Astrocyte of the cerebellum (primary cell): ENCODE data around the gene ACTL7A.

Experiments
- DNase-seq: peaks from one replicate; pipeline ENCODE4 v3.0.0-alpha.2; 2011; ENCODE audit warnings: low read depth
- H3K4me3 ChIP-seq: 2 replicates; pipeline ENCODE4 v1.5.1; 2011; ENCODE audit warnings: mild to moderate bottlenecking, low read depth, low read length, moderate library complexity
- in situ Hi-C: cut with HindIII; loops from 2 replicates; pipeline ENCODE4 v1.10.0; 2017; ENCODE audit warnings: low sequenced_read_pairs
- TF ChIP-seq, protein P1 (sequence below): IDR thresholded peaks from 2 replicates; pipeline ENCODE4 v1.5.1; 2012; ENCODE audit warnings: low read length, low read depth, moderate library complexity, mild to moderate bottlenecking; ENCODE audit errors: missing control alignments

The ACTL7A gene

DNA sequence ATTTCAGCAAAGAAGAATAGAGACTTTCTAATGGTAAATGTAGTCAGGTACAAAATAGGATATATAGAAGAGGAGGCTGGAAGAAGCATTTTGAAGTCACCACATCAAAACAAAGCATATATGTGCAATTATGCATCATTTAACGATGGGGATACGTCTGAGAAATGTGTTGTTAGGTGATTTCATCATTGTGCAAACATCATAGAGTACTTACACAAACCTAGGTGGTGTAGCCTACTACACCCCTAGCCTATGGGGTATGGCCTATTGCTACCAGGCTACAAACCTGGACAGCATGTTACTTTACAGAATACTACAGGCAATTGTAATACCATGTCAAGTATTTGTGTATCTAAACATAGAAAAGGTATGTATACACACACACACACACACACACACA lies 43.4 kb downstream of the ACTL7A start:
- TF ChIP-seq, protein P1, sequence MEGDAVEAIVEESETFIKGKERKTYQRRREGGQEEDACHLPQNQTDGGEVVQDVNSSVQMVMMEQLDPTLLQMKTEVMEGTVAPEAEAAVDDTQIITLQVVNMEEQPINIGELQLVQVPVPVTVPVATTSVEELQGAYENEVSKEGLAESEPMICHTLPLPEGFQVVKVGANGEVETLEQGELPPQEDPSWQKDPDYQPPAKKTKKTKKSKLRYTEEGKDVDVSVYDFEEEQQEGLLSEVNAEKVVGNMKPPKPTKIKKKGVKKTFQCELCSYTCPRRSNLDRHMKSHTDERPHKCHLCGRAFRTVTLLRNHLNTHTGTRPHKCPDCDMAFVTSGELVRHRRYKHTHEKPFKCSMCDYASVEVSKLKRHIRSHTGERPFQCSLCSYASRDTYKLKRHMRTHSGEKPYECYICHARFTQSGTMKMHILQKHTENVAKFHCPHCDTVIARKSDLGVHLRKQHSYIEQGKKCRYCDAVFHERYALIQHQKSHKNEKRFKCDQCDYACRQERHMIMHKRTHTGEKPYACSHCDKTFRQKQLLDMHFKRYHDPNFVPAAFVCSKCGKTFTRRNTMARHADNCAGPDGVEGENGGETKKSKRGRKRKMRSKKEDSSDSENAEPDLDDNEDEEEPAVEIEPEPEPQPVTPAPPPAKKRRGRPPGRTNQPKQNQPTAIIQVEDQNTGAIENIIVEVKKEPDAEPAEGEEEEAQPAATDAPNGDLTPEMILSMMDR, result no peak
- in situ Hi-C loops, result no loop called here
- DNase-seq, result no peak

DNA sequence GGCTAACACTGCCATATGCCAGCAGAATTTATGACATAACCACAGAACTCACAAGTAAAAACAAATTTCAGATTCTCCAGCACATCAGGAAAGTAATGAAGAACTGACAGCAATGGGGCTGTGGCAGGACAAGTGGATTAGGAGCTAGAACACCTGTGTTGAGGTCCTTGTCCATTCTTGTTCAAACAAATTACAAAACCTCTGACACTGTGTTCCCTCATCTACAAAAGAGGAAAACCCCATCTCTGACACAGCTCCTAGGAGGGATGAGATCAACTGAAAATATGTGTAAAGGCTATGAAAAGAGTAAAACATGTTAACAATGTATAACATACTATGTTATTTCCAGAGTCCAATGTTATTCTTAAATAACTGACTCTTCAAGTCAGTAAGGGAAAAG lies 48.3 kb downstream of the ACTL7A start:
- in situ Hi-C loops, result no loop called here
- no peak overlapping the region for H3K4me3 ChIP-seq
- DNase-seq, result no peak
- TF ChIP-seq, protein P1, result no peak

More for the DNA sequence above, 43.4 kb downstream of the ACTL7A start:
- H3K4me3 ChIP-seq, result no peak overlapping the region

DNA sequence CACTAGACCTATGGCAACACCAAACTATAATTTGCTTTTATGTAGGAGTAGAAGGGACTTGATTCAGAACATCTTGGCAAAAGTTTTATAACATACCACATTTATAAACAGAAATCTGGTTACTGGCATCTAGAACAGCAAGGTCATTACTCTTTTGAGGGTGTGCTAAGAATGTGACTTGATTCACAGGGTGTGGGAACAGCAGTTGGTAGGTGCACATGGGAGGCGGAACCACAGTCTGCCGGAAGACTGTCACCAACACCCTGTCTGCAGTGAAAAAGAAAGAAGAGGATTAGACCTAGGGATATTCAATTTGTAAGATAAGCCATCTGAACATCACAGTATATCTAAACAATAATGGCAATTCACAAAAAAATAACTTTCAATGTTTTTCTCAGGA lies 48.8 kb downstream of the ACTL7A start:
- H3K4me3 ChIP-seq, result no peak overlapping the region
- DNase-seq, result no peak
- TF ChIP-seq, protein P1, result no peak
- in situ Hi-C loops, result no loop called here

DNA sequence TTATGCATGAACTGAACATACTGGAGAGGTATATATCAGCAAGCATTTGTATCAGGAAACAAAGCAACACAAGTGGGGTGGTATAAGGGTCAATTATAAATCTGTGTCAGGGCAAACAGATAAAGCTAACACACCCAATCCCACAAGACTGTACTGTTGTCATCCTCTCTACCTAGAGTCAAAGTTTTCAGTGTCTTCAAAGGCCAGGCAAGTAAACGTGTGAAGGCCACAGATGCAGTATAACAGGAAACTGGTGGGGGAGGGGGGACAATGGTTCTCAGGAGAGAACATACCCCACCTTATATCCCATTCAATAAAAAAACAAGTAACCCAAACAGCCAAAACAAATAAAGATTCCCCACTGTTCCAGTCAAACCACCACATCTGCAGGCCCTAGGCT lies 49.8 kb downstream of the ACTL7A start:
- DNase-seq, result no peak

More for the DNA sequence above, 49.8 kb downstream of the ACTL7A start:
- in situ Hi-C loops, result no loop called here
- TF ChIP-seq, protein P1, result no peak
- H3K4me3 ChIP-seq, result no peak overlapping the region
